RWPE2 (cell line): ENCODE results near the gene CARHSP1.

Source experiments
- ATAC-seq: fragments of 200-7000 bp; cut with Tn5 transposase; 3 replicates; pipeline ENCODE4 v1.9.1; 2021; ENCODE audit warnings: low read depth
- DNase-seq: peaks from one replicate; pipeline ENCODE4 v3.0.0-alpha.2; 2020; ENCODE audit warnings: low spot score
- H3K27ac ChIP-seq: fragments of 450-650 bp; 2 replicates; pipeline ENCODE4 v1.5.1; 2017; ENCODE audit warnings: mild to moderate bottlenecking; ENCODE audit not compliant: poor library complexity, severe bottlenecking
- H3K27me3 ChIP-seq: fragments of 250-450 bp; sonication (Bioruptor Pico); 2 replicates; pipeline ENCODE4 v1.5.1; 2021; ENCODE audit warnings: mild to moderate bottlenecking, moderate library complexity; ENCODE audit not compliant: insufficient read depth, poor library complexity, severe bottlenecking
- H3K36me3 ChIP-seq: fragments of 250-450 bp; sonication (Bioruptor Pico); 2 replicates; pipeline ENCODE4 v1.5.1; 2020; ENCODE audit warnings: low read depth, mild to moderate bottlenecking, moderate library complexity
- H3K4me1 ChIP-seq: fragments of 250-450 bp; sonication (Bioruptor Pico); 2 replicates; pipeline ENCODE4 v1.5.1; 2021; ENCODE audit warnings: mild to moderate bottlenecking, moderate library complexity; ENCODE audit not compliant: insufficient read depth, poor library complexity, severe bottlenecking
- H3K4me3 ChIP-seq: fragments of 250-450 bp; sonication (Bioruptor Pico); 2 replicates; pipeline ENCODE4 v1.5.1; 2021; ENCODE audit warnings: mild to moderate bottlenecking, moderate library complexity; ENCODE audit not compliant: severe bottlenecking
- H3K9me3 ChIP-seq: fragments of 250-450 bp; sonication (Bioruptor Pico); 2 replicates; pipeline ENCODE4 v1.5.1; 2021; ENCODE audit warnings: mild to moderate bottlenecking, moderate library complexity; ENCODE audit not compliant: severe bottlenecking
- CTCF ChIP-seq: fragments of 450-650 bp; IDR thresholded peaks from one replicate; pipeline ENCODE4 v1.5.1; 2017; ENCODE audit warnings: mild to moderate bottlenecking, moderate library complexity; ENCODE audit not compliant: poor library complexity, severe bottlenecking

Gene CARHSP1

GRCh38 chr16:8867216-8867931 is 1.4 kb downstream of the CARHSP1 start:
- ATAC-seq = 0 out of 3 replicates have a peak, but pooled peaks have one; percentile 6
- H3K27ac ChIP-seq = peak overlapping the region; percentile 77

GRCh38 chr16:8866884-8867215 is 2.0 kb downstream of the CARHSP1 start:
- Histone ChIP-seq H3K9me3 (no peaks in the 10 kb centered on the region), H3K27me3 (no peaks in the 10 kb centered on the region), H3K4me1 (peaks cover 24% of the 10 kb centered on the region), H3K27ac (peak overlapping the region; percentile 77), H3K36me3 (peaks cover 23% of the 10 kb centered on the region), H3K4me3 (peak overlapping the region; percentile 94)
- no peak for DNase-seq
- no peak for ATAC-seq
- no peak for TF ChIP-seq CTCF

More at GRCh38 chr16:8867216-8867931, 1.4 kb downstream of the CARHSP1 start:
- peak overlapping the region; percentile 94 for H3K4me3 ChIP-seq
- TF ChIP-seq CTCF = no peak
- H3K36me3 ChIP-seq = peaks cover 23% of the 10 kb centered on the region
- H3K9me3 ChIP-seq = no peaks in the 10 kb centered on the region
- H3K27me3 ChIP-seq = no peaks in the 10 kb centered on the region
- peaks cover 24% of the 10 kb centered on the region for H3K4me1 ChIP-seq
- no peak for DNase-seq

GRCh38 chr16:8866118-8866883 is 2.5 kb downstream of the CARHSP1 start:
- H3K27ac ChIP-seq = peak overlapping the region; percentile 77
- peaks cover 27% of the 10 kb centered on the region for H3K36me3 ChIP-seq
- H3K27me3 ChIP-seq = no peaks in the 10 kb centered on the region
- TF ChIP-seq CTCF = no peak
- DNase-seq = no peak
- peaks cover 23% of the 10 kb centered on the region for H3K4me1 ChIP-seq
- no peaks in the 10 kb centered on the region for H3K9me3 ChIP-seq
- ATAC-seq = no peak
- H3K4me3 ChIP-seq = peak overlapping the region; percentile 94

- TF ChIP-seq CTCF = no peak
- Histone ChIP-seq H3K9me3 (no peaks in the 10 kb centered on the region), H3K27me3 (no peaks in the 10 kb centered on the region), H3K4me1 (peaks cover 18% of the 10 kb centered on the region), H3K27ac (peak overlapping the region; percentile 33), H3K4me3 (no peak overlapping the region), H3K36me3 (peaks cover 31% of the 10 kb centered on the region)
- DNase-seq = no peak
- ATAC-seq = no peak
Observed at GRCh38 chr16:8865145-8865882, 3.5 kb downstream of the CARHSP1 start.
